HEK293 (cell line): ENCODE results near the gene GALNT16.

Source experiments
- CTCF ChIA-PET: fragments of 350-600 bp; formaldehyde crosslinking; extraction: SDS; loops from one replicate; lab custom pipeline; 2021; ENCODE audit warnings: antibody characterized with exemption; lab: Yijun Ruan, JAX
- POLR2A ChIA-PET: fragments of 300-600 bp; formaldehyde crosslinking; extraction: SDS; loops from one replicate; lab custom pipeline; 2020; ENCODE audit warnings: antibody characterized with exemption, inconsistent platforms; lab: Yijun Ruan, JAX
- H3K27ac ChIP-seq: fragments of 200-500 bp; sonication (Bioruptor generic); 2 replicates; pipeline ENCODE4 v1.5.1; 2014; ENCODE audit warnings: low read depth, low read length, control low read depth, inconsistent platforms; ENCODE audit errors: extremely low read depth
- H3K36me3 ChIP-seq, 2 experiments: fragments of 200-500 bp in 1 of 2; sonication (Bioruptor generic) in 1 of 2; 1 replicate in 1 of 2; 2 replicates in 1 of 2; pipeline ENCODE4 v1.5.1; 2014 to 2017; ENCODE audit warnings: inconsistent platforms in 2 of 2, low read length in 2 of 2; ENCODE audit not compliant: control insufficient read depth in 2 of 2, insufficient read depth in 1 of 2
- H3K4me1 ChIP-seq: fragments of 200-500 bp; sonication (Bioruptor generic); 2 replicates; pipeline ENCODE4 v1.5.1; 2014; ENCODE audit warnings: mild to moderate bottlenecking, low read length, inconsistent platforms; ENCODE audit not compliant: control insufficient read depth, insufficient read depth
- H3K4me3 ChIP-seq: 2 replicates; pipeline ENCODE4 v1.5.1; 2011; ENCODE audit warnings: low read depth, mild to moderate bottlenecking, control low read depth, low read length, moderate library complexity
- H3K9me3 ChIP-seq: fragments of 200-500 bp; sonication (Bioruptor generic); 2 replicates; pipeline ENCODE4 v1.5.1; 2014; ENCODE audit warnings: low read depth, low read length, inconsistent platforms; ENCODE audit not compliant: control insufficient read depth, insufficient read depth
- FEZF1 ChIP-seq: fragments of 450-650 bp; formaldehyde crosslinking; IDR thresholded peaks from 2 replicates; pipeline ENCODE4 v1.5.1; 2016; ENCODE audit warnings: missing biosample characterization, missing genetic modification characterization
- KLF1 ChIP-seq: fragments of 450-650 bp; formaldehyde crosslinking; IDR thresholded peaks from 2 replicates; pipeline ENCODE4 v1.5.1; 2016; ENCODE audit warnings: missing biosample characterization, missing genetic modification characterization
- SCRT1 ChIP-seq: fragments of 450-650 bp; formaldehyde crosslinking; IDR thresholded peaks from 2 replicates; pipeline ENCODE4 v1.5.1; 2016; ENCODE audit warnings: missing biosample characterization, missing genetic modification characterization, borderline replicate concordance
- ZNF114 ChIP-seq: fragments of 450-650 bp; formaldehyde crosslinking; IDR thresholded peaks from 2 replicates; pipeline ENCODE4 v1.5.0; 2017; ENCODE audit warnings: missing biosample characterization, missing genetic modification characterization
- ZNF274 ChIP-seq, 2 experiments: fragments of 200-500 bp in 1 of 2; fragments of 450-650 bp in 1 of 2; sonication (Bioruptor generic) in 1 of 2; formaldehyde crosslinking in 1 of 2; IDR thresholded peaks; 2 replicates each; pipeline versions ENCODE4 v1.5.1 to v1.6.1; 2014 to 2016; ENCODE audit warnings: borderline replicate concordance in 1 of 2, inconsistent platforms in 1 of 2, low read length in 1 of 2, missing biosample characterization in 1 of 2, missing genetic modification characterization in 1 of 2
- ZNF324 ChIP-seq: fragments of 450-650 bp; formaldehyde crosslinking; IDR thresholded peaks from 2 replicates; pipeline ENCODE4 v1.5.1; 2016; ENCODE audit warnings: missing biosample characterization, missing genetic modification characterization
- ZNF335 ChIP-seq: fragments of 450-650 bp; formaldehyde crosslinking; conservative IDR thresholded peaks from 2 replicates; pipeline ENCODE4 v1.5.1; 2016; ENCODE audit warnings: missing biosample characterization, missing genetic modification characterization
- ZNF391 ChIP-seq: fragments of 450-650 bp; formaldehyde crosslinking; IDR thresholded peaks from 2 replicates; pipeline ENCODE4 v1.5.1; 2016; ENCODE audit warnings: low read depth, missing biosample characterization, missing genetic modification characterization, borderline replicate concordance
- ZNF558 ChIP-seq: fragments of 450-650 bp; formaldehyde crosslinking; IDR thresholded peaks from 2 replicates; pipeline ENCODE4 v1.5.1; 2016; ENCODE audit warnings: missing biosample characterization, missing genetic modification characterization
- ZNF560 ChIP-seq: fragments of 450-650 bp; formaldehyde crosslinking; IDR thresholded peaks from 2 replicates; pipeline ENCODE4 v1.5.1; 2017; ENCODE audit warnings: missing biosample characterization, missing genetic modification characterization, borderline replicate concordance
- ZNF660 ChIP-seq: fragments of 450-650 bp; IDR thresholded peaks from 2 replicates; pipeline ENCODE4 v1.5.1; 2018; ENCODE audit warnings: missing biosample characterization, mild to moderate bottlenecking, missing genetic modification characterization
- ZNF707 ChIP-seq: fragments of 450-650 bp; formaldehyde crosslinking; IDR thresholded peaks from 2 replicates; pipeline ENCODE4 v1.5.1; 2016; ENCODE audit warnings: missing biosample characterization, missing genetic modification characterization
- ZNF776 ChIP-seq: fragments of 450-650 bp; formaldehyde crosslinking; IDR thresholded peaks from 2 replicates; pipeline ENCODE4 v1.5.0; 2017; ENCODE audit warnings: missing biosample characterization, missing genetic modification characterization, borderline replicate concordance
- TF ChIP-seq, protein P1 (sequence below): fragments of 450-650 bp; formaldehyde crosslinking; IDR thresholded peaks from 2 replicates; pipeline ENCODE4 v1.5.1; 2016; ENCODE audit warnings: missing biosample characterization, missing genetic modification characterization, borderline replicate concordance
- TF ChIP-seq, protein P2 (sequence below): fragments of 450-650 bp; formaldehyde crosslinking; IDR thresholded peaks from 2 replicates; pipeline ENCODE4 v1.5.1; 2016; ENCODE audit warnings: missing biosample characterization, missing genetic modification characterization, borderline replicate concordance

Gene GALNT16

DNA sequence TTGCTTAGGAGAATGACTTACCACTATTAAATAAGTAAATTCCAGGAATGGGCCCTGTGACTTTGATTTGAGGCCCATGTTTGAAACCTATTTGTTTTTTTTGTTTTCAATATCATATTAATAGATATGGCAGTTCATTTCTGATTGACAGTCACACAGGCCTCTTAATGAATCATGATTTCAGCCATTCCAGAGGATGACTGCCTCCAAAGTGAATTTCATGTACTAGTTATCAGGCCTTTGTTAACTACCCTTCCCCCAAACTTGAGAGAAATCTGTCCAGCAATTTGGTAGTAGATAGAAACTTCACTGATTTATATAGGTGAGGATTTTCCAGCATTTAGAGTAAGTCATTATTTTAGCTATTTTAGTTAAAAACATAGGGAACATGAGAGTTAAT lies 25.9 kb upstream of the GALNT16 start (continued):
- TF ChIP-seq, protein P1, sequence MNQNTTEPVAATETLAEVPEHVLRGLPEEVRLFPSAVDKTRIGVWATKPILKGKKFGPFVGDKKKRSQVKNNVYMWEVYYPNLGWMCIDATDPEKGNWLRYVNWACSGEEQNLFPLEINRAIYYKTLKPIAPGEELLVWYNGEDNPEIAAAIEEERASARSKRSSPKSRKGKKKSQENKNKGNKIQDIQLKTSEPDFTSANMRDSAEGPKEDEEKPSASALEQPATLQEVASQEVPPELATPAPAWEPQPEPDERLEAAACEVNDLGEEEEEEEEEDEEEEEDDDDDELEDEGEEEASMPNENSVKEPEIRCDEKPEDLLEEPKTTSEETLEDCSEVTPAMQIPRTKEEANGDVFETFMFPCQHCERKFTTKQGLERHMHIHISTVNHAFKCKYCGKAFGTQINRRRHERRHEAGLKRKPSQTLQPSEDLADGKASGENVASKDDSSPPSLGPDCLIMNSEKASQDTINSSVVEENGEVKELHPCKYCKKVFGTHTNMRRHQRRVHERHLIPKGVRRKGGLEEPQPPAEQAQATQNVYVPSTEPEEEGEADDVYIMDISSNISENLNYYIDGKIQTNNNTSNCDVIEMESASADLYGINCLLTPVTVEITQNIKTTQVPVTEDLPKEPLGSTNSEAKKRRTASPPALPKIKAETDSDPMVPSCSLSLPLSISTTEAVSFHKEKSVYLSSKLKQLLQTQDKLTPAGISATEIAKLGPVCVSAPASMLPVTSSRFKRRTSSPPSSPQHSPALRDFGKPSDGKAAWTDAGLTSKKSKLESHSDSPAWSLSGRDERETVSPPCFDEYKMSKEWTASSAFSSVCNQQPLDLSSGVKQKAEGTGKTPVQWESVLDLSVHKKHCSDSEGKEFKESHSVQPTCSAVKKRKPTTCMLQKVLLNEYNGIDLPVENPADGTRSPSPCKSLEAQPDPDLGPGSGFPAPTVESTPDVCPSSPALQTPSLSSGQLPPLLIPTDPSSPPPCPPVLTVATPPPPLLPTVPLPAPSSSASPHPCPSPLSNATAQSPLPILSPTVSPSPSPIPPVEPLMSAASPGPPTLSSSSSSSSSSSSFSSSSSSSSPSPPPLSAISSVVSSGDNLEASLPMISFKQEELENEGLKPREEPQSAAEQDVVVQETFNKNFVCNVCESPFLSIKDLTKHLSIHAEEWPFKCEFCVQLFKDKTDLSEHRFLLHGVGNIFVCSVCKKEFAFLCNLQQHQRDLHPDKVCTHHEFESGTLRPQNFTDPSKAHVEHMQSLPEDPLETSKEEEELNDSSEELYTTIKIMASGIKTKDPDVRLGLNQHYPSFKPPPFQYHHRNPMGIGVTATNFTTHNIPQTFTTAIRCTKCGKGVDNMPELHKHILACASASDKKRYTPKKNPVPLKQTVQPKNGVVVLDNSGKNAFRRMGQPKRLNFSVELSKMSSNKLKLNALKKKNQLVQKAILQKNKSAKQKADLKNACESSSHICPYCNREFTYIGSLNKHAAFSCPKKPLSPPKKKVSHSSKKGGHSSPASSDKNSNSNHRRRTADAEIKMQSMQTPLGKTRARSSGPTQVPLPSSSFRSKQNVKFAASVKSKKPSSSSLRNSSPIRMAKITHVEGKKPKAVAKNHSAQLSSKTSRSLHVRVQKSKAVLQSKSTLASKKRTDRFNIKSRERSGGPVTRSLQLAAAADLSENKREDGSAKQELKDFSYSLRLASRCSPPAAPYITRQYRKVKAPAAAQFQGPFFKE (tag by site-specific recombination): no peak
- TF ChIP-seq SCRT1 (tag by site-specific recombination): no peak
- no peak for TF ChIP-seq FEZF1 (tag by site-specific recombination)
- no peak for TF ChIP-seq KLF1 (tag by site-specific recombination)
- no peak for TF ChIP-seq ZNF274 (IDR thresholded peaks at IDR 0.05; ENCODE audit: low read length)
- TF ChIP-seq ZNF274 (tag by site-specific recombination; IDR thresholded peaks at IDR 0.05; ENCODE audit: borderline replicate concordance): no peak
- no peak for TF ChIP-seq ZNF560 (tag by site-specific recombination)
- TF ChIP-seq ZNF391 (tag by site-specific recombination): no peak
- TF ChIP-seq ZNF114 (tag by site-specific recombination): no peak

DNA sequence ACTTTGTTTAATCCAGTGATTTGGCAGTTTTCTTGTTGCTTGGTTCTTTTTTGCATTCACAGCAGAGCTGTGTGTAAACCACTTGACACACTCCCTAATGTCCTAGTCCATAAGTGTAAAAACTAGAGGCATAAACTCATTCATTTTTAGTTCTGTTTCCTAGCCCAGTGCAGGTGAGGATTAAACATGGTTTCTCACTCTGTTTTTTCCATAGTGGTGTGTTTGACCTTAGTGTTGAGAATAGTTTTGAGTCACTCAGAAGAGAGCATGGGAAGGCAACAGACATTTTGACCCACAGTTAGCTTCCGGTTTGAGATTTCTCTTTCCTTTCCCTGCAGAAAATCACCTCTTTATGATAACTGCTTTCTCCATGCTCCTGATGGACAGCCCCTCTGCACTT lies 24.2 kb upstream of the GALNT16 start:
- Histone ChIP-seq H3K27ac (no peak overlapping the region), H3K36me3 (peaks cover 35 to 70% of the 10 kb centered on the region in 2 experiments), H3K4me3 (no peak overlapping the region), H3K9me3 (no peaks in the 10 kb centered on the region), H3K4me1 (no peaks in the 10 kb centered on the region)
- CTCF ChIA-PET: interaction anchor here (0.6 to 1.0 kb wide), 3 partner anchors 26 to 268 kb away, joined by 3 read pairs; no protein-coding TSS in a partner anchor
- TF ChIP-seq ZNF776 (tag by site-specific recombination) (no peak), ZNF324 (tag by site-specific recombination) (no peak), ZNF707 (no peak), ZNF335 (tag by site-specific recombination) (no peak), ZNF114 (tag by site-specific recombination) (no peak), ZNF660 (tag by site-specific recombination) (no peak), ZNF558 (tag by site-specific recombination) (no peak)
- TF ChIP-seq, protein P2, sequence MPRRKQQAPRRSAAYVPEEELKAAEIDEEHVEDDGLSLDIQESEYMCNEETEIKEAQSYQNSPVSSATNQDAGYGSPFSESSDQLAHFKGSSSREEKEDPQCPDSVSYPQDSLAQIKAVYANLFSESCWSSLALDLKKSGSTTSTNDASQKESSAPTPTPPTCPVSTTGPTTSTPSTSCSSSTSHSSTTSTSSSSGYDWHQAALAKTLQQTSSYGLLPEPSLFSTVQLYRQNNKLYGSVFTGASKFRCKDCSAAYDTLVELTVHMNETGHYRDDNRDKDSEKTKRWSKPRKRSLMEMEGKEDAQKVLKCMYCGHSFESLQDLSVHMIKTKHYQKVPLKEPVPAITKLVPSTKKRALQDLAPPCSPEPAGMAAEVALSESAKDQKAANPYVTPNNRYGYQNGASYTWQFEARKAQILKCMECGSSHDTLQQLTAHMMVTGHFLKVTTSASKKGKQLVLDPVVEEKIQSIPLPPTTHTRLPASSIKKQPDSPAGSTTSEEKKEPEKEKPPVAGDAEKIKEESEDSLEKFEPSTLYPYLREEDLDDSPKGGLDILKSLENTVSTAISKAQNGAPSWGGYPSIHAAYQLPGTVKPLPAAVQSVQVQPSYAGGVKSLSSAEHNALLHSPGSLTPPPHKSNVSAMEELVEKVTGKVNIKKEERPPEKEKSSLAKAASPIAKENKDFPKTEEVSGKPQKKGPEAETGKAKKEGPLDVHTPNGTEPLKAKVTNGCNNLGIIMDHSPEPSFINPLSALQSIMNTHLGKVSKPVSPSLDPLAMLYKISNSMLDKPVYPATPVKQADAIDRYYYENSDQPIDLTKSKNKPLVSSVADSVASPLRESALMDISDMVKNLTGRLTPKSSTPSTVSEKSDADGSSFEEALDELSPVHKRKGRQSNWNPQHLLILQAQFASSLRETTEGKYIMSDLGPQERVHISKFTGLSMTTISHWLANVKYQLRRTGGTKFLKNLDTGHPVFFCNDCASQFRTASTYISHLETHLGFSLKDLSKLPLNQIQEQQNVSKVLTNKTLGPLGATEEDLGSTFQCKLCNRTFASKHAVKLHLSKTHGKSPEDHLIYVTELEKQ (tag by site-specific recombination): no peak
- POLR2A ChIA-PET: no interaction called here
